Lung (tissue), 12 donors: Measurements from ENCODE around the gene NDST3. TPM values are rescaled to one million over a fixed set of nuclear protein-coding genes. Genes with fewer than 3 reads are reported as not detected.

Source experiments
- ATAC-seq: fragments of 200-7000 bp; cut with Tn5 transposase; one replicate; pipeline ENCODE4 v1.9.1; 2020; ENCODE audit warnings: moderate number of reproducible peaks; ENCODE audit not compliant: insufficient read depth, low FRiP score
- DNase-seq, 3 donors: peaks; one replicate each; pipeline ENCODE4 v3.0.0-alpha.2; 2013 to 2017
- H3K27ac ChIP-seq, 2 donors: one replicate each; pipeline ENCODE4 v1.5.1; 2013; ENCODE audit warnings: mild to moderate bottlenecking in 2 of 2, moderate library complexity in 2 of 2, control low read depth in 1 of 2, inconsistent platforms in 1 of 2, low read depth in 1 of 2, low read length in 1 of 2
- H3K27me3 ChIP-seq, 3 donors: one replicate each; pipeline ENCODE4 v1.5.1; 2013; ENCODE audit warnings: low read length in 2 of 3; ENCODE audit not compliant: control insufficient read depth in 3 of 3, insufficient read depth in 3 of 3
- H3K36me3 ChIP-seq, 4 donors: one replicate each; pipeline ENCODE4 v1.5.1; 2013; ENCODE audit warnings: low read length in 4 of 4, mild to moderate bottlenecking in 1 of 4, moderate library complexity in 1 of 4; ENCODE audit not compliant: control insufficient read depth in 4 of 4, insufficient read depth in 4 of 4
- H3K4me1 ChIP-seq, 5 donors: one replicate each; pipeline ENCODE4 v1.5.1; 2013; ENCODE audit warnings: low read length in 5 of 5, mild to moderate bottlenecking in 2 of 5, moderate library complexity in 1 of 5; ENCODE audit not compliant: control insufficient read depth in 5 of 5, insufficient read depth in 5 of 5
- H3K4me3 ChIP-seq: one replicate; pipeline ENCODE4 v1.5.1; 2013; ENCODE audit warnings: mild to moderate bottlenecking, control low read depth, moderate library complexity
- H3K9ac ChIP-seq, 2 donors: one replicate each; pipeline ENCODE4 v1.5.1; 2013; ENCODE audit warnings: low read length in 2 of 2, control low read depth in 1 of 2; ENCODE audit not compliant: insufficient read depth in 1 of 2
- H3K9me3 ChIP-seq, 4 donors: one replicate each; pipeline ENCODE4 v1.5.1; 2013; ENCODE audit warnings: low read length in 3 of 4, mild to moderate bottlenecking in 1 of 4, moderate library complexity in 1 of 4; ENCODE audit not compliant: control insufficient read depth in 4 of 4, insufficient read depth in 3 of 4
- WGBS, 2 donors: extraction: QIAGEN DNeasy Blood & Tissue Kit; methylation state at CpG; one replicate each; pipeline ENCODE4 v1.1.7; 2013; 5-methylcytosine and 5-hydroxymethylcytosine counted together
- polyA plus RNA-seq, 2 donors: library from polyadenylated mRNA; stranded (reverse); fragments of 200-250 nt; gene quantifications; one replicate each; pipeline ENCODE4 v1.2.1, GENCODE V29; 2013
- total RNA-seq, 2 donors: library from RNA; depleted of rRNA in 1 of 2; stranded (reverse); fragments of >200 nt in 1 of 2; gene quantifications; one replicate each; pipeline ENCODE4 v1.2.1, GENCODE V29; 2014 to 2021
- TF ChIP-seq, protein P1 (sequence below): IDR thresholded peaks from 2 replicates; pipeline ENCODE4 v1.5.1; 2012; ENCODE audit warnings: mild to moderate bottlenecking; ENCODE audit errors: control extremely low read depth, extremely low read depth
- donor health status: control.
- donor health status: control.
- donor health status: Bipolar disorder and iron deficiency.
- donor health status: healthy.
- donor health status: DM: yes; HTN: yes; CAD: no.

Gene NDST3
- total and polyA plus RNA-seq, 4 donors = 0.02 to 0.74 (median 0.02) TPM; not detected in 1

DNA sequence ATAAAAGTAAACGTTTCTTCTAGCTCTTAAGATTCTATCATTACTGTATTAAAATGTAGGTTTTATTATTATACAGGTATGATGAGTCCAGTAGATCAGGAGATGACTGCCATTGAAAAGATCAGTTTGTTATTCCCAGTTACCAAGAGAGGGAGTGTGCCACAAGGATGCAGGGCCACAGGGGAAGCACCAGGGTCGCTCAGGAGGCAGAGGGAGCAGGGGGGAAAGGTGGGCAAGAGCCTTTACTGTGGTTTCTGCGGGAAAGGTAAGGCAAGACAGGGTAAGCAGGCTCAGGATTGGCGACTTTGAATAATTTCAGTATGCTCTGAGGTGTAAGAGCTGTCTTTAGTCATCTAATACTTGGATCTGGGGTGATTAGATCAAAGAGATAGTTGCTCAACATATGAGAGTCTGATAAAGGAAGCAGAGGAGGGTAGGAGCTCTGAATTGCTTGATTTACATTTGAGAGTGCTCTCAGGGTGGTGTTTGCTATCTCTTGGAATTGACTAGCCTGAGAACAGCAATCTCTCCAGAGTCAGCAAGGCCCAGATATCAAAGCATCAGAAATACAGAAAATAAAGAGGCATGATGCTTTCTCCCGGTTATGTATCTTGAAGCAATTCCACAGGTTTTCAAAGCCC, 86.0 kb downstream of the NDST3 start:
- Histone ChIP-seq H3K9ac (no peak overlapping the region), H3K4me3 (no peak overlapping the region), H3K4me1 (no peaks in the 10 kb centered on the region), H3K9me3 (no peaks in the 10 kb centered on the region), H3K27ac (no peak overlapping the region), H3K27me3 (no peaks in the 10 kb centered on the region), H3K36me3 (no peaks in the 10 kb centered on the region)
- TF ChIP-seq, protein P1, sequence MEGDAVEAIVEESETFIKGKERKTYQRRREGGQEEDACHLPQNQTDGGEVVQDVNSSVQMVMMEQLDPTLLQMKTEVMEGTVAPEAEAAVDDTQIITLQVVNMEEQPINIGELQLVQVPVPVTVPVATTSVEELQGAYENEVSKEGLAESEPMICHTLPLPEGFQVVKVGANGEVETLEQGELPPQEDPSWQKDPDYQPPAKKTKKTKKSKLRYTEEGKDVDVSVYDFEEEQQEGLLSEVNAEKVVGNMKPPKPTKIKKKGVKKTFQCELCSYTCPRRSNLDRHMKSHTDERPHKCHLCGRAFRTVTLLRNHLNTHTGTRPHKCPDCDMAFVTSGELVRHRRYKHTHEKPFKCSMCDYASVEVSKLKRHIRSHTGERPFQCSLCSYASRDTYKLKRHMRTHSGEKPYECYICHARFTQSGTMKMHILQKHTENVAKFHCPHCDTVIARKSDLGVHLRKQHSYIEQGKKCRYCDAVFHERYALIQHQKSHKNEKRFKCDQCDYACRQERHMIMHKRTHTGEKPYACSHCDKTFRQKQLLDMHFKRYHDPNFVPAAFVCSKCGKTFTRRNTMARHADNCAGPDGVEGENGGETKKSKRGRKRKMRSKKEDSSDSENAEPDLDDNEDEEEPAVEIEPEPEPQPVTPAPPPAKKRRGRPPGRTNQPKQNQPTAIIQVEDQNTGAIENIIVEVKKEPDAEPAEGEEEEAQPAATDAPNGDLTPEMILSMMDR = no peak
- 48 to 73% methylated on average over 5 of the region's 5 CpGs for WGBS, 2 donors
- no peak for DNase-seq
- no peak for ATAC-seq

DNA sequence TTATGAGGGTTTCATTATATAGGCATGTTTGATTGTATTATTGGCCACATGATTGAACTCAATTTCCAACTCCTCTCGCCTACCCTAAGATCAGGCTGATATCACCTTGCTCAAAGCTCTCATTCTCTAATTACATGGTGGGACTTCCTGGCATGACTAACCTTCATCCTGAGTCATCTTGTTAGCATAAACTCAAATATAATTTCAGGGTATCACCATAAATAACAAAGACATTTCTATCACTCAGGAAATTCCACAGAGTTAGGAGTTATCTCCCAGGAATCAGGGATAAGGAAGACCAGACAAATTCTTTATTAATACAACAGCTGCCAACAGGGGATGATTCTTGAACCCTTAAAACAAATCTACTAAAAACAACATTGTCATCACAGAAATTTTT, 90.7 kb downstream of the NDST3 start:
- Histone ChIP-seq H3K27ac (no peak overlapping the region), H3K36me3 (no peaks in the 10 kb centered on the region), H3K4me1 (no peaks in the 10 kb centered on the region), H3K27me3 (no peaks in the 10 kb centered on the region), H3K9ac (no peak overlapping the region), H3K9me3 (no peaks in the 10 kb centered on the region), H3K4me3 (no peak overlapping the region)
- no peak for DNase-seq
- TF ChIP-seq, protein P1 = no peak
- WGBS, 2 donors = 77 to 84% methylated on average over 1 of the region's 1 CpG
- ATAC-seq = no peak

DNA sequence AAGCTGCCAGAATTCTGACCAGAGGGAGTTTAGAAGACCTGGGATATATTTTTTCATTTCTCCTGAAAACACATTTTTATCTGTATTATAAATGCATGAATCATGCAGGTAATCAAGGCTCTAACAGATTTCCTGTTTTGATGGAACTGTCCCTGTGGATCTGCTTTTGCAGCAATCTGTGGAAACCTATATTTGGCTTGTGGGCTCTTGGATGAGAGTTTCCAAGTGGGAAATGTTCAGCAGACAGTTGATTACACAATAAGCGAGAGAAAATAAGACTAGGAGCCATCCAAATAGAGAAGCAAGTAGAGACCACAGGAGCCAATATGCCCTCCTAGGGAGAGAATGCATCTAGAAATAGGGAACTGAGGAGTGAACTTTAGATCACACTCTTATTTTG, 105.0 kb downstream of the NDST3 start:
- TF ChIP-seq, protein P1 = no peak
- 48 to 60% methylated on average over 1 of the region's 1 CpG for WGBS, 2 donors
- no peak for ATAC-seq

DNA sequence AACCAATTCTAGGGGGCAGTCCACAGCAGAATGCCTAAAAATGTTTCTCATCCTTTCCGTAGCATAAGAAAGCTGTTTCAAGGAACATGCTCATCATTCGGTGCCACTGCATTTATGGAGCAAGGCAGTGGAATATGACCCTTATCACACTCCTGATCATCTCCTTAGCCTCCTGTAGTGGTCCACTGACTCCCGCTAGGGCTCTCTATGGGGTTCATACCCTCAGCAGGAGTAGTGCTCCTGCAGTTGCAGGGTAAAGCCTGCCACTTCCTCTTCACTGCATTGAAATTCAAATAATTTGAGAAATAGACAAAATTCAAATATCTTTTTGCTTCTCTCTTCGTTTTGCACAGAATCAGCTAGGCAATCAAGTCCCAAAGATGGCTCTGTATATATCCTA, 107.0 kb downstream of the NDST3 start:
- Histone ChIP-seq H3K9ac (no peak overlapping the region), H3K4me1 (no peaks in the 10 kb centered on the region), H3K4me3 (no peak overlapping the region), H3K9me3 (no peaks in the 10 kb centered on the region), H3K36me3 (no peaks in the 10 kb centered on the region), H3K27ac (no peak overlapping the region), H3K27me3 (no peaks in the 10 kb centered on the region)
- no peak for ATAC-seq
- 60 to 87% methylated on average over 4 of the region's 4 CpGs for WGBS, 2 donors
- TF ChIP-seq, protein P1 = no peak
- DNase-seq = no peak

More for the DNA sequence above, 105.0 kb downstream of the NDST3 start:
- Histone ChIP-seq H3K4me3 (no peak overlapping the region), H3K36me3 (no peaks in the 10 kb centered on the region), H3K27ac (no peak overlapping the region), H3K9me3 (no peaks in the 10 kb centered on the region), H3K4me1 (no peaks in the 10 kb centered on the region), H3K9ac (no peak overlapping the region), H3K27me3 (no peaks in the 10 kb centered on the region)
- no peak for DNase-seq
